ENCODE data around the gene FYB1.

The FYB1 gene

DNA sequence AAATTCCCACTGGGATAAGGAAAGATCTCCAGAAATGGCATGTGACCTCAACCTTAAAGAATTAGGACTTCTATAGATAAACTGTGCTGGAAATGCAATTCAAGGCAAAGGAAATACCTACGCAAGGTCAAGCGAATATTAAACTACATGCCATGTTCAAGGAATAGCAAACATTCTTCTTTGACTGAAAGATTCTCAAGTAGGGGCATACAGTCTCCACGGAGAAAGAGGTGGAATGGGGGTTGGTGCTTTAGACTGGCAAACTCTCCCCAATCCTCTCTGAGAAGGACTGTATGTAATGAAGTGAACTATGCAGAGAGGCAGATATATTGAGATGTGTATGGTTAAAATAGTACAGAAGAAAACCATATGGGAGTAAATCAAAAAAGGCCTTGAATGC is 151.3 kb downstream of the FYB1 start:
- DNase-seq (ENCODE audit: low read depth), result no peak
- H3K4me3 ChIP-seq (ENCODE audit: low read depth, low read length), result no peak overlapping the region
- TF ChIP-seq MYC (IDR thresholded peaks at IDR 0.05; ENCODE audit: low read depth, low read length) (no peak), POLR2A (IDR thresholded peaks at IDR 0.05; ENCODE audit: extremely low read depth, insufficient read length) (no peak)
- TF ChIP-seq, protein P1, sequence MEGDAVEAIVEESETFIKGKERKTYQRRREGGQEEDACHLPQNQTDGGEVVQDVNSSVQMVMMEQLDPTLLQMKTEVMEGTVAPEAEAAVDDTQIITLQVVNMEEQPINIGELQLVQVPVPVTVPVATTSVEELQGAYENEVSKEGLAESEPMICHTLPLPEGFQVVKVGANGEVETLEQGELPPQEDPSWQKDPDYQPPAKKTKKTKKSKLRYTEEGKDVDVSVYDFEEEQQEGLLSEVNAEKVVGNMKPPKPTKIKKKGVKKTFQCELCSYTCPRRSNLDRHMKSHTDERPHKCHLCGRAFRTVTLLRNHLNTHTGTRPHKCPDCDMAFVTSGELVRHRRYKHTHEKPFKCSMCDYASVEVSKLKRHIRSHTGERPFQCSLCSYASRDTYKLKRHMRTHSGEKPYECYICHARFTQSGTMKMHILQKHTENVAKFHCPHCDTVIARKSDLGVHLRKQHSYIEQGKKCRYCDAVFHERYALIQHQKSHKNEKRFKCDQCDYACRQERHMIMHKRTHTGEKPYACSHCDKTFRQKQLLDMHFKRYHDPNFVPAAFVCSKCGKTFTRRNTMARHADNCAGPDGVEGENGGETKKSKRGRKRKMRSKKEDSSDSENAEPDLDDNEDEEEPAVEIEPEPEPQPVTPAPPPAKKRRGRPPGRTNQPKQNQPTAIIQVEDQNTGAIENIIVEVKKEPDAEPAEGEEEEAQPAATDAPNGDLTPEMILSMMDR (IDR thresholded peaks at IDR 0.05; ENCODE audit: low read depth, low read length), result no peak
- TF ChIP-seq, protein P2, sequence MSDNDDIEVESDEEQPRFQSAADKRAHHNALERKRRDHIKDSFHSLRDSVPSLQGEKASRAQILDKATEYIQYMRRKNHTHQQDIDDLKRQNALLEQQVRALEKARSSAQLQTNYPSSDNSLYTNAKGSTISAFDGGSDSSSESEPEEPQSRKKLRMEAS (IDR thresholded peaks at IDR 0.05; ENCODE audit: low read depth, low read length), result no peak

DNA sequence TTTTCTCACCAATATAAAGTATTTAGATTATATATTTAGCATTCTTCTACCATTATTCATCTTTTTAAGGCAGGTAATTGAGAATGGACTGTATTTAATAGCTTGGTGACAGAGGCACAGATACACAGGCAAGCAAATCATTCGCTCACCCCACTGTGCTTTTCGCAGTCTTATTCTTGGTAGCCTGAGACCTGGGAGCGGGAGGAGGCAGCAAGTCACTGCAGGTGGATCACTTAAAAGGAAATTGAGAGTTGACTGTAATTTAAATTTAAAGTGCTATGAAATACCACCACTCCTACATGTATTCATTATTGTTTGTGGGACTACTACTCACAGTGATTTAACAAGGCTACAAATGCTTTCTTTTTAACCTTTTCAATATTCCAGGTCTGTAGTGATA is 154.9 kb downstream of the FYB1 start:
- DNase-seq (ENCODE audit: low read depth), result no peak
- H3K4me3 ChIP-seq (ENCODE audit: low read depth, low read length), result no peak overlapping the region
- TF ChIP-seq POLR2A (IDR thresholded peaks at IDR 0.05; ENCODE audit: extremely low read depth, insufficient read length) (no peak), MYC (IDR thresholded peaks at IDR 0.05; ENCODE audit: low read depth, low read length) (no peak)
- TF ChIP-seq, protein P1 (IDR thresholded peaks at IDR 0.05; ENCODE audit: low read depth, low read length), result no peak
- TF ChIP-seq, protein P2 (IDR thresholded peaks at IDR 0.05; ENCODE audit: low read depth, low read length), result no peak

DNA sequence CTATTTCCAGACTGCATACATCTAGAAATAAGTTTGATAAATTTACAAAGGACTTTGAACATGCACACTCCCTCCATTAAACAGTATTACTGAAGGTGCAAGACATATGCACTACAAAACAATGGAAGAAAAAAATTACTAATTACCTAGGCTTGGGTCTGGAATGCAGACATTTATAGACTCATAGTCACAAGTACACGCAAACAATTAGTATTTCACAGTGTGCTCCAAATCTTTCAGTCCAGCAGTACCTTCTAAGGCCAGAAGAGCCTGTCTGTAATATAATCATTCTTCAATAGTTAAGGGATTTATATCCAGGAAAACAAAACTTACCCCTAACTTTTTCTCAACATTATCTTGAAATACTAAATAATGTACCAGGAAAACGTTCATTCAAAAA is 156.3 kb downstream of the FYB1 start:
- no peak overlapping the region for H3K4me3 ChIP-seq (ENCODE audit: low read depth, low read length)
- DNase-seq (ENCODE audit: low read depth), result no peak
- TF ChIP-seq, protein P2 (IDR thresholded peaks at IDR 0.05; ENCODE audit: low read depth, low read length), result no peak
- TF ChIP-seq, protein P1 (IDR thresholded peaks at IDR 0.05; ENCODE audit: low read depth, low read length), result no peak
- TF ChIP-seq MYC (IDR thresholded peaks at IDR 0.05; ENCODE audit: low read depth, low read length) (no peak), POLR2A (IDR thresholded peaks at IDR 0.05; ENCODE audit: extremely low read depth, insufficient read length) (no peak)

DNA sequence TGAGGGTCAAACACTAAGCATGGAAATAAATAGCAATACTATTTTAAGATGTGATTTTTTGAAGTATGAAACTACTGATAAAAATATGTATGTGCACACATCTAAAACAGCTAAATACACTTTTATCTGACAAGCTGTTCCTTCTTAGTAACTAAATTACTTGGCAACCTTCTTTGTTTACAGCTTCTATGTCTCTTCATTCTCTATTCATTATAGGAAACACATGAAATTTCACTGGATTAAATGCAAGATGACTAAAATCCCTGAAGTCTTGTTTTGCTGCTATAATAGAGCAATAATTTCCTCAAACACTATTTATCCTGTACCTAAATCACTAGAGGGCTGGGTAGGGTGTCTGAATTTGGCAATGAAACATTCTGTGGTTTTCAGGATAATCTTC is 156.8 kb downstream of the FYB1 start:
- no peak for DNase-seq (ENCODE audit: low read depth)
- TF ChIP-seq MYC (IDR thresholded peaks at IDR 0.05; ENCODE audit: low read depth, low read length) (no peak), POLR2A (IDR thresholded peaks at IDR 0.05; ENCODE audit: extremely low read depth, insufficient read length) (no peak)
- TF ChIP-seq, protein P2 (IDR thresholded peaks at IDR 0.05; ENCODE audit: low read depth, low read length), result no peak
- TF ChIP-seq, protein P1 (IDR thresholded peaks at IDR 0.05; ENCODE audit: low read depth, low read length), result no peak
- H3K4me3 ChIP-seq (ENCODE audit: low read depth, low read length), result no peak overlapping the region

DNA sequence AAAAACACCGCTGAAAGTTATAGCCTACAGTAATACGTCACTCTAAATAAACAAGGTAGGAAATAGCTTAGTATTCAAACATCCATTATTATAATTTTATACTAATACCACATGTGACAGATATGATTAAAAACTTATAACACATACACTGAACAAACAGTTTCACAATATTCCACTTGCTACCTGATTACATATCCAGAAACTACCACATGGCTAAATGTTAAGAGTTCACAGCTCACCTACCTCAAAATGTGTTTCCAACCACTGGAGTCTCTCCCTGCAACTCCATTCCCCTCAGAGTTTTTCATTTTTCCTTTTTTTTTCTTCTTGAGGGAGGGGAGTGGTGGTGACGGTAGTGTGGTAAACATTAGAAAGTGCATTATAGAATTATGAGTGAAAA is 157.3 kb downstream of the FYB1 start:
- H3K4me3 ChIP-seq (ENCODE audit: low read depth, low read length), result no peak overlapping the region

More for the DNA sequence above, 157.3 kb downstream of the FYB1 start:
- DNase-seq (ENCODE audit: low read depth), result no peak
- TF ChIP-seq, protein P1 (IDR thresholded peaks at IDR 0.05; ENCODE audit: low read depth, low read length), result no peak
- TF ChIP-seq, protein P2 (IDR thresholded peaks at IDR 0.05; ENCODE audit: low read depth, low read length), result no peak
- TF ChIP-seq MYC (IDR thresholded peaks at IDR 0.05; ENCODE audit: low read depth, low read length) (no peak), POLR2A (IDR thresholded peaks at IDR 0.05; ENCODE audit: extremely low read depth, insufficient read length) (no peak)

Data from NB4 (cell line).